Testis (tissue), 3 donors: ENCODE data around the gene APOBEC3F. TPM values are rescaled to one million over a fixed set of nuclear protein-coding genes. Genes with fewer than 3 reads are reported as not detected.

Experiments
- DNase-seq: peaks from one replicate; pipeline ENCODE4 v3.0.0-alpha.2; 2019
- H3K27ac ChIP-seq, 2 donors: fragments of 200-600 bp; sonication (generic); one replicate each; pipeline ENCODE4 v1.5.1; 2019
- H3K27me3 ChIP-seq: fragments of 200-600 bp; sonication (generic); one replicate; pipeline ENCODE4 v1.5.1; 2019
- H3K36me3 ChIP-seq: fragments of 200-600 bp; sonication (generic); one replicate; pipeline ENCODE4 v1.5.1; 2017; ENCODE audit warnings: low read depth; ENCODE audit errors: missing control alignments
- H3K4me1 ChIP-seq: fragments of 200-600 bp; sonication (generic); one replicate; pipeline ENCODE4 v1.5.1; 2019
- H3K4me3 ChIP-seq, 2 donors: fragments of 200-600 bp; sonication (generic); one replicate each; pipeline ENCODE4 v1.5.1; 2017 to 2019
- H3K9me3 ChIP-seq: fragments of 200-600 bp; sonication (generic); one replicate; pipeline ENCODE4 v1.5.1; 2017
- CTCF ChIP-seq, 3 experiments: fragments of 450-650 bp in 2 of 3; fragments of 200-600 bp in 1 of 3; sonication (generic) in 1 of 3; IDR thresholded peaks; one replicate each; pipeline ENCODE4 v1.5.1; 2016 to 2019; ENCODE audit warnings: antibody characterized with exemption in 3 of 3, mild to moderate bottlenecking in 2 of 3, moderate library complexity in 1 of 3
- POLR2A ChIP-seq: fragments of 450-650 bp; IDR thresholded peaks from one replicate; pipeline ENCODE4 v1.6.1; 2017; ENCODE audit warnings: antibody characterized with exemption, mild to moderate bottlenecking, moderate library complexity
- WGBS, 2 donors: methylation state at CpG; one replicate each; pipeline ENCODE4 v1.1.5; 2018; 5-methylcytosine and 5-hydroxymethylcytosine counted together
- intact Hi-C: fragments of 100-400 bp; cut with DNase I; formaldehyde crosslinking; loops from one replicate; pipeline ENCODE4 v1.15.1; 2023; ENCODE audit warnings: low total_unique reads
- polyA plus RNA-seq: library from polyadenylated mRNA; stranded (reverse); fragments of 350-450 nt; fragmentation: Illumina TruSeq; extraction: RNeasy Lipid Tissue Mini Kit (QIAGEN cat#74804); gene quantifications from one replicate; pipeline ENCODE4 v1.2.3, GENCODE V29; 2014; ENCODE audit warnings: low read depth, low replicate concordance; ENCODE audit not compliant: insufficient read depth
- total RNA-seq, 2 donors: library from RNA; depleted of rRNA; stranded (reverse); fragments of >200 nt; gene quantifications; one replicate each; pipeline ENCODE4 v1.2.3, GENCODE V29; 2016

Gene APOBEC3F
- total and polyA plus RNA-seq, 3 donors from 2014 or later = 19.0 to 30.5 (median 26.8) TPM

GRCh38 chr22:39021552-39022250, 19.0 kb upstream of the APOBEC3F start:
- DNase-seq = no peak
- WGBS, 2 donors = 28 to 33% methylated on average over 8 to 9 of the region's 9 CpGs
- H3K4me1 ChIP-seq = peaks cover 22% of the 10 kb centered on the region

GRCh38 chr22:39024519-39025308, 15.9 kb upstream of the APOBEC3F start:
- intact Hi-C loops = no loop called here
- peaks cover 26% of the 10 kb centered on the region for H3K4me1 ChIP-seq
- H3K27ac ChIP-seq = no peak overlapping the region
- no peaks in the 10 kb centered on the region for H3K9me3 ChIP-seq
- no peaks in the 10 kb centered on the region for H3K36me3 ChIP-seq
- H3K27me3 ChIP-seq = no peaks in the 10 kb centered on the region
- DNase-seq = no peak
- TF ChIP-seq POLR2A (no peak), CTCF (IDR thresholded peaks at IDR 0.05) (no peak)
- WGBS, 2 donors = 84% methylated on average over 14 to 15 of the region's 15 CpGs
- no peak overlapping the region for H3K4me3 ChIP-seq

More at GRCh38 chr22:39021552-39022250, 19.0 kb upstream of the APOBEC3F start:
- H3K36me3 ChIP-seq = no peaks in the 10 kb centered on the region
- no peak for TF ChIP-seq CTCF (IDR thresholded peaks at IDR 0.05)
- TF ChIP-seq POLR2A = no peak
- H3K9me3 ChIP-seq = no peaks in the 10 kb centered on the region
- intact Hi-C loops = no loop called here
- no peaks in the 10 kb centered on the region for H3K27me3 ChIP-seq
- peak overlapping the region; percentile 39 to 52 for H3K4me3 ChIP-seq
- H3K27ac ChIP-seq = peak overlapping the region; percentile 84 to 86

GRCh38 chr22:39026509-39027150, 14.0 kb upstream of the APOBEC3F start:
- Histone ChIP-seq H3K9me3 (no peaks in the 10 kb centered on the region), H3K4me1 (peaks cover 17% of the 10 kb centered on the region), H3K27me3 (no peaks in the 10 kb centered on the region), H3K27ac (no peak overlapping the region), H3K4me3 (no peak overlapping the region), H3K36me3 (no peaks in the 10 kb centered on the region)
- no peak for TF ChIP-seq CTCF (IDR thresholded peaks at IDR 0.05)
- no peak for TF ChIP-seq POLR2A
- DNase-seq = no peak
- intact Hi-C loops = no loop called here
- 91 to 95% methylated on average over 12 of the region's 12 CpGs for WGBS, 2 donors

GRCh38 chr22:39027717-39028116, 12.9 kb upstream of the APOBEC3F start:
- H3K27ac ChIP-seq = no peak overlapping the region
- WGBS, 2 donors = 68 to 75% methylated on average over 3 to 4 of the region's 4 CpGs
- no peak overlapping the region for H3K4me3 ChIP-seq
- peaks cover 8% of the 10 kb centered on the region for H3K4me1 ChIP-seq
- intact Hi-C loops = no loop called here
- H3K9me3 ChIP-seq = no peaks in the 10 kb centered on the region
- DNase-seq = no peak
- no peaks in the 10 kb centered on the region for H3K27me3 ChIP-seq
- TF ChIP-seq POLR2A = no peak
- no peak for TF ChIP-seq CTCF (IDR thresholded peaks at IDR 0.05)
- H3K36me3 ChIP-seq = no peaks in the 10 kb centered on the region
